Common myeloid progenitor, CD34-positive (primary cell): ENCODE measurements around the gene TTC7B.

Experiments
- CTCF ChIA-PET: fragments of 350-600 bp; sonication (Branson Sonifier 250); formaldehyde crosslinking; loops from one replicate; lab custom pipeline; 2021; ENCODE audit warnings: antibody characterized with exemption; lab: Charles Lee
- POLR2A ChIA-PET: fragments of 350-600 bp; sonication (Branson Sonifier 250); formaldehyde crosslinking; loops from one replicate; lab custom pipeline; 2021; ENCODE audit warnings: antibody characterized with exemption; lab: Charles Lee
- DNase-seq, 3 donors: peaks; one replicate each; pipeline versions ENCODE4 v3.0.0 to v3.0.0-alpha.2; 2013
- H3K27ac ChIP-seq, 2 experiments: 1 replicate in 1 of 2; 2 replicates in 1 of 2; pipeline ENCODE4 v1.7.0; 2013; ENCODE audit warnings: inconsistent platforms in 2 of 2, low read length in 2 of 2, mild to moderate bottlenecking in 2 of 2, low read depth in 1 of 2, moderate library complexity in 1 of 2; ENCODE audit not compliant: severe bottlenecking in 2 of 2, insufficient read depth in 1 of 2, poor library complexity in 1 of 2
- H3K27me3 ChIP-seq, 5 experiments: replicated peaks in 2 of 5; 1 replicate in 3 of 5; 2 replicates in 2 of 5; pipeline versions ENCODE4 v1.6.1 to v1.7.0; 2013; ENCODE audit warnings: low read length in 4 of 5, mild to moderate bottlenecking in 2 of 5, moderate library complexity in 2 of 5, inconsistent platforms in 1 of 5; ENCODE audit not compliant: insufficient read depth in 5 of 5, control insufficient read depth in 4 of 5
- H3K36me3 ChIP-seq, 4 experiments: 1 replicate in 2 of 4; 2 replicates in 2 of 4; pipeline versions ENCODE4 v1.6.1 to v1.7.0; 2013; ENCODE audit warnings: low read length in 3 of 4, control low read depth in 1 of 4, mild to moderate bottlenecking in 1 of 4; ENCODE audit not compliant: control insufficient read depth in 4 of 4, insufficient read depth in 4 of 4
- H3K4me1 ChIP-seq, 4 experiments: 1 replicate in 3 of 4; 2 replicates in 1 of 4; pipeline versions ENCODE4 v1.6.1 to v1.7.1; 2013; ENCODE audit warnings: low read length in 3 of 4, mild to moderate bottlenecking in 3 of 4, control low read depth in 1 of 4, inconsistent platforms in 1 of 4, moderate library complexity in 1 of 4; ENCODE audit not compliant: control insufficient read depth in 4 of 4, insufficient read depth in 4 of 4; ENCODE audit errors: control extremely low read depth in 1 of 4
- H3K4me3 ChIP-seq, 7 experiments: 1 replicate in 4 of 7; 2 replicates in 3 of 7; pipeline versions ENCODE4 v1.5.1 to v1.7.0; 2013; ENCODE audit warnings: mild to moderate bottlenecking in 7 of 7, low read length in 6 of 7, moderate library complexity in 6 of 7, inconsistent platforms in 2 of 7, low read depth in 2 of 7, control low read depth in 1 of 7; ENCODE audit not compliant: insufficient read depth in 4 of 7, control insufficient read depth in 1 of 7; ENCODE audit errors: extremely low read depth in 1 of 7
- H3K9me3 ChIP-seq, 5 experiments: 1 replicate in 4 of 5; 2 replicates in 1 of 5; pipeline versions ENCODE4 v1.6.1 to v1.7.1; 2013; ENCODE audit warnings: low read length in 4 of 5, mild to moderate bottlenecking in 2 of 5, inconsistent platforms in 1 of 5, low read depth in 1 of 5, moderate library complexity in 1 of 5; ENCODE audit not compliant: control insufficient read depth in 4 of 5, insufficient read depth in 2 of 5; ENCODE audit errors: control extremely low read depth in 1 of 5
- WGBS: methylation state at CpG from one replicate; pipeline ENCODE4 v1.1.5; 2013; ENCODE audit not compliant: insufficient coverage; 5-methylcytosine and 5-hydroxymethylcytosine counted together

The TTC7B gene

DNA sequence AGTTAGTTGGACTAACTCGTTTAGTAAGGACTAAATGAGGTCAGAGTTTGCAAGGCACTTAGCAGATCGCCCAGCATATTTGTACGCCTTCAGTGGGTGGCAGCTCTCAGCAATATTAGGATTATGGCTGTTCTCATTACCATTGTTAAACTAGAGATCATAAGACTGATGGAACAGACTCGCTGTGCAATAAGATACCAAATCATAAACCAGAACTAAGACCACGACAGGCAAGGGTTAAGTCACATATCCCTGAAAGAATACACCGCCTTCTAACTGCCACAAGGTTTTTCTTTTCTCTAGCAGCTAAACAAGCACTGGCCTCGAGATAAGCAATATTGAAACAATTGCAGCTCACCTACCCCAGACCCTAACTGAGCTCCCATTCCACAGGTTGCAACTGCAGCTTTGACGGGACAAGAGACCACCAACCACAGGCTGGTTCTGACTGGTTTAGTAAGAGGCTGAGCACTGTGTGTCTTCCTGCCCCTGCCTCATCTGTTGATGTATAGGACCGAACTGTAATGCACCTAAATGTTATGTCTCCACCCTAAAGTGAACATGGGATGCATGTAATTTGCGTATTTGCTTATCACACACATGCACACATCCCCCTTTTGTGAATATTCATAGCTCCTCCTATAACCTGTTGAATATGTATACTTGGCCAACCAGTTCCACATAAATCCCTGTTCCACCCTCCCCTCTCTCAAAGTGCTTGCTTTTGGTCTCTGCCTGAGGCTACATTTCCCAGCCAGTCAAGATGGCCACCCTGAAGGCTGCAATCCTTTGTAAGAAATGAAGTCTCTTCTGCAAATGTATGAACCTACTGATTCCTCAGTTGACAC lies 266.2 kb downstream of the TTC7B start:
- Histone ChIP-seq H3K9me3 (peaks cover 0 to 11% (median 0%) of the 10 kb centered on the region in 5 experiments), H3K27ac (no peak overlapping the region), H3K36me3 (peaks cover 0 to 18% (median 5%) of the 10 kb centered on the region in 4 experiments), H3K4me3 (no peak overlapping the region), H3K27me3 (no peaks in the 10 kb centered on the region), H3K4me1 (no peaks in the 10 kb centered on the region)
- WGBS: 98% methylated on average over 10 of the region's 10 CpGs
- ChIA-PET CTCF (interaction anchor here (1.0 to 1.9 kb wide), 2 partner anchors 7 to 32 kb away, joined by 3 to 4 read pairs; no protein-coding TSS in a partner anchor), POLR2A (interaction anchor here (0.7 kb wide), 1 partner anchor 40 kb away, joined by 4 read pairs; no protein-coding TSS in a partner anchor)
- no peak for DNase-seq

DNA sequence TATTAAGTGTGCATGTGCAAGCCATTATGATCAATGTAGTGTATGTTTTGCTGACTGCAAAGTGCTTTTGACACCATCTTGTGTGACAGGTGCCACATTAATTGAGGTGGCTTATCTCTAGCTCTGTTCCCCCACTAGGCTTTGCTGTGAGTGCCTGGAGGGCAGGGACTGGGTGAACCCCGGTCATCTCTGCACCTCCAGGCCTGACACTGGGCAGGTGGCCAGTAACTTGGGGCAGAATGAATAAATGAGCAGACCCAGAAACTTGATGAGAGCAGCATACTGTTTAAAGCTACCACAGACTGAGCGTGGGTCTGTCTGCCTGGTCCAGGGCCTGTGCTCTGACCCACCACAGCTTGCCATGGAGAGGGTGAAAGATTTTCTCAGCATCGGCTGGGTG lies 267.8 kb downstream of the TTC7B start:
- ChIA-PET POLR2A (no interaction called here), CTCF (interaction anchor here (0.7 kb wide), 1 partner anchor 10 kb away, joined by 3 read pairs; no protein-coding TSS in a partner anchor)
- Histone ChIP-seq H3K4me3 (no peak overlapping the region), H3K9me3 (peaks cover 0 to 11% (median 0%) of the 10 kb centered on the region in 5 experiments), H3K36me3 (peaks cover 0 to 22% (median 5%) of the 10 kb centered on the region in 4 experiments), H3K4me1 (no peaks in the 10 kb centered on the region), H3K27ac (no peak overlapping the region), H3K27me3 (no peaks in the 10 kb centered on the region)
- WGBS: 96% methylated on average over 2 of the region's 3 CpGs
- no peak for DNase-seq

DNA sequence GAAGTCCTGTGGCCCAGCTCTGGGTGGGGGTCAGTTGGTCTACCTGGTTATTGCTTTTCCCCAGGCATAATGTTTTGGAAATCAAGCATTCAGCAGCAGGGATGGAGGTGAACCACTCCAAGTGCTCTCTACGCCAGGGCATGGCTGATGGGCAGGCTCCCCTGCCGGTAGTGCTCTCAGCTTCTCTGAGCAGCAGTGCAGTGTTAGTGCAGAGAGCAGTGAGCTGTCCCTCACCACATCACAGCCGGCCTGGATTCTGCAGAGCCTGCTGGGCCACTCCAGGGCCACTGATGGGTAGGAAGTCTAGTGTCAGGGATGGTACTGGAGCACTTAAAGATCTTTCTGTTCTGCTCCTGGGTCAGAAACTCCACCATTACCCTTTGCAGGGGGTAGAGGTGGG lies 268.3 kb downstream of the TTC7B start:
- H3K36me3 ChIP-seq: peaks cover 0 to 22% (median 5%) of the 10 kb centered on the region in 4 experiments
- ChIA-PET CTCF (no interaction called here), POLR2A (no interaction called here)
- H3K4me3 ChIP-seq: no peak overlapping the region
- WGBS: 100% methylated on average over 3 of the region's 3 CpGs
- no peaks in the 10 kb centered on the region for H3K27me3 ChIP-seq
- no peaks in the 10 kb centered on the region for H3K4me1 ChIP-seq
- no peak for DNase-seq
- H3K27ac ChIP-seq: no peak overlapping the region
- H3K9me3 ChIP-seq: peaks cover 0 to 11% (median 0%) of the 10 kb centered on the region in 5 experiments

DNA sequence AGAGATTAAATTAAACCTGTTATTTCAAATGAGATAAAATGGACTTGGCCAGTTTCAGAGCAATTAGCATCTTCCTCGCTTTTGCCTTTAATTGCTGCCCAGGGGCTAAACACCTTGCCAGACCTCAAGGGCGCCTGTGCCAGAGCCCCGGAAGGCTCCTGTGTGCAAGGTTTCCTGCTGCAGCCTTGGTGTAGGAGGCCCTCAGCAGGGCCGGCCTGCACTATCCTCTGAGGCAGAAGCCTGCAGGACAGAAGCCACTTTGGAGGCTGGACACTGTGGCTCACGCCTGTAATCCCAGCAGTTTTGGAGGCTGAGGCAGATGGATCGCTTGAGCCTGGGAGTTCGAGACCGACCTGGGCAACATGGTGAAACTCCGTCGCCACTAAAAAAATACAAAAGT lies 269.0 kb downstream of the TTC7B start:
- CTCF ChIA-PET: interaction anchor here (1.1 kb wide), 1 partner anchor 148 kb away, joined by 3 read pairs; no protein-coding TSS in a partner anchor
- POLR2A ChIA-PET: no interaction called here

DNA sequence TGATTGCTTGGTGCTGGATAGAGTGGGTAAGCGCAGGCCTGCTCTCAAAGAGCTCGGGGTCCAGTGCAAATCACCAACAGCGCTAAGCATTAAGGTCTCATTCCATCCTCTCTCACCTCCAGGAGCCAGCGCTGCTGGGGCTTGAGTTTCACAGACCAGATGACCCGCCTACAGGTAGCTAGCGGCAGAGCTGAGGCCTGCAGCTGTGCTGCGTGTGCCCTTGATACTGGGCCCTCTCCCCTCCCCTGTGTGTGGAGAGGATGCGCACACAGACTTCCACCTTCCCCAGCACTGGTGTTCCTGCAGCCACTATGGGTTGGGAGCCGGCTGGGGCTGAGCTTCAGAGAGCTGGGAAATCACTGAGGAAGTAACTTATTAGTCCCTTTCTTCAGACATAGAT lies 269.5 kb downstream of the TTC7B start:
- Histone ChIP-seq H3K4me3 (no peak overlapping the region), H3K4me1 (no peaks in the 10 kb centered on the region), H3K36me3 (peaks cover 0 to 16% (median 5%) of the 10 kb centered on the region in 4 experiments), H3K27me3 (no peaks in the 10 kb centered on the region), H3K9me3 (peaks cover 0 to 11% (median 0%) of the 10 kb centered on the region in 5 experiments), H3K27ac (no peak overlapping the region)
- no peak for DNase-seq
- WGBS: 86% methylated on average over 7 of the region's 9 CpGs
- ChIA-PET POLR2A (no interaction called here), CTCF (interaction anchor here (1.1 kb wide), 1 partner anchor 147 kb away, joined by 3 read pairs; no protein-coding TSS in a partner anchor)

More for the DNA sequence above, 269.0 kb downstream of the TTC7B start:
- Histone ChIP-seq H3K4me1 (no peaks in the 10 kb centered on the region), H3K36me3 (peaks cover 0 to 20% (median 5%) of the 10 kb centered on the region in 4 experiments), H3K27ac (no peak overlapping the region), H3K4me3 (no peak overlapping the region), H3K27me3 (no peaks in the 10 kb centered on the region), H3K9me3 (peaks cover 0 to 11% (median 0%) of the 10 kb centered on the region in 5 experiments)
- no peak for DNase-seq
- over 99% methylated on average over 10 of the region's 10 CpGs for whole genome bisulfite sequencing

DNA sequence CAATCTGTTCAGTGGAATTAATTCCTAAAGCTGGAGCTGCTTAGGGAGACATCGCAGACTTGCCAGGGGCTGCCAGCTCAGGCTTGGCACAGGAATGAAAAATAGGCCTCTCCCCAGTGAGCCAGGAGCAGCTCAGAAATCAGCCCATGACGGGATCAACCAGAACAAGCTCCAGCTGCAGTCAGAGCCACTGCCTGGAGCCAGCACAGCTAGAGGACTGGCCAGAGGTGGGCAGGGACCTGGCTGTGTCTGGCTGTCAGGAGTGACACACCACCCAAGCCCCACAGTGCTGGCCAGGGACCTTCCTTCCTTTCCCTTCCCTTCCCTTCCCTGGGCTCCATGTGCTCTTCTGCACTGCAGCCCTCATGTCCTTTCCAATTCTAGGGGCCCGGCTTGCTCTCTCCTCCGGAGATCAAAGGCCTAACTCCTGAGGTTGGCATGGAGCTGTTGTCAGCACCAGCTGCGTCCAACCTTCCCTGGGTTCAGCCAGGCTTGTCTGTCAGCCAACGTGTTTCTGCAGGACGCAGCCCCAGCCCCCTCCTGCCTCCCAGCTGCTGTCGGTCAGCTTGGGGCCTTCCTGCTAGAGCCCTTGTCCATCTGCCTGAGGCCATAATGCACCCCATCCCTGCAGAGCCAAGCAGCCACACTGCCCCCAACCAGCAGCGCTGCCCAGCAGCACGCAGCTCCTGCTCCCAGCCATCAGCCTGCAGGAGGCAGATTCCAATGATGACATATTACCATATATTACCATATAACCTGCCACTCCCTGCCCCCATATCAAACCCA lies 270.1 kb downstream of the TTC7B start:
- H3K27ac ChIP-seq: no peak overlapping the region
- CTCF ChIA-PET: interaction anchor here (0.6 to 1.1 kb wide), 2 partner anchors 52 to 146 kb away, joined by 3 read pairs; no protein-coding TSS in a partner anchor

More for the DNA sequence above, 270.1 kb downstream of the TTC7B start:
- Histone ChIP-seq H3K27me3 (no peaks in the 10 kb centered on the region), H3K4me1 (no peaks in the 10 kb centered on the region), H3K4me3 (no peak overlapping the region), H3K36me3 (peaks cover 0 to 16% (median 6%) of the 10 kb centered on the region in 4 experiments), H3K9me3 (peaks cover 0 to 9% (median 0%) of the 10 kb centered on the region in 5 experiments)
- WGBS: 98% methylated on average over 10 of the region's 10 CpGs
- POLR2A ChIA-PET: no interaction called here
- DNase-seq: no peak
